Frontal cortex (tissue), 4 donors: ENCODE measurements around the gene RPL37A. TPM values are rescaled to one million over a fixed set of nuclear protein-coding genes. Genes with fewer than 3 reads are reported as not detected.
"Not testable (repeated sequence)": the region's sequence is repeated elsewhere in the genome, so short reads cannot be mapped to it uniquely, and the experiment has no call there.

Experiments used
- DNase-seq, 2 donors: peaks; one replicate each; pipeline ENCODE4 v3.0.0; 2012; ENCODE audit warnings: low spot score in 2 of 2
- FAIRE-seq: peaks from 2 replicates; lab custom pipeline; 2012; peaks lifted over from hg19 to GRCh38; lab: Jason Lieb, UNC
- total RNA-seq: library from RNA; depleted of rRNA; stranded (reverse); fragments of >200 nt; gene quantifications from one replicate; pipeline ENCODE4 v1.2.3, GENCODE V29; 2014
- donor health status: control.
- donor health status: control.
- donor health status: control.

Gene RPL37A
- total RNA-seq, 1 donor from 2014 or later, result 3,585 TPM

DNA sequence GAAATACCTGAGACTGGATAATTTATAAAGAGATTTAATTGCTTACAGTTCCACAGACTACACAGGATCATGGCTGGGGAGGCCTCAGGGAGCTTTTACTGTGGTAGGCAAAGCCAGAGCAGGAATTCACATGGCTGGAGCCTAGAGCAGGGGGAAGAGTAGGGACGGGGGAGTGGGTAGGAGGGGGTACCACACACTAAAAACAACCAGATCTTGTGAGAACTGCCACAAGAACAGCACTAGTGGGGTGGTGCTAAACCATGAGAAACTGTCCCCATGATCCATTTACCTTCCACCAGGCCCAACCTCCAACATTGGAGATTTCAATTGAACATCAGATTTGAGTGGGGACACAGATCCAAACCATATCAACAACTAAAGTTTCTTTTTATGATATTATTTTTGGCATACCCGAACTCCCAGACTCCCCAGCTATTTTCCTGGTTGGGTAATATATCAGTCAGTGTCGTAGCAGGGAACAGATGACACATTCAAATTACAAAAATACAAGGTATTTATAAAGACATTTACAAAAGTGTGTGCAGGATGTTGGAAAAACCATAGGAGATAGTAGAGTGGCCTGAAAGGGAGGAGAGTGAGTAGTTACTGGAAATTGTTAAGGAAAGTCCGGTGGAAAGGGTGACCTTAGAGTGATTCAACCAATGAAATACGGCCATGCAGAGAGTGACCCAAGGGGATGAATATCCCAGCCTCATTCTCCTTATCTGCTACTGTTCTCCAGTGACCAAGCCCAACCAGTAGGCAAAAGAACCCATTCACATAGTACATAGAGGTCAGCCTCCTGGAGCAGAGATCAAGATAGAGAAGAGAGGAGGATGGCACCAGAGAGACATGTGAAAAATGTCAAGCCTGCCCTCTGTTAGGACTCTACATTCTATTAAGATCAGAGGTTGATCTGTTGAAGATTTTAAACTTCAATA, 8.8 kb downstream of the RPL37A start:
- FAIRE-seq (no peak), DNase-seq (no peak)

DNA sequence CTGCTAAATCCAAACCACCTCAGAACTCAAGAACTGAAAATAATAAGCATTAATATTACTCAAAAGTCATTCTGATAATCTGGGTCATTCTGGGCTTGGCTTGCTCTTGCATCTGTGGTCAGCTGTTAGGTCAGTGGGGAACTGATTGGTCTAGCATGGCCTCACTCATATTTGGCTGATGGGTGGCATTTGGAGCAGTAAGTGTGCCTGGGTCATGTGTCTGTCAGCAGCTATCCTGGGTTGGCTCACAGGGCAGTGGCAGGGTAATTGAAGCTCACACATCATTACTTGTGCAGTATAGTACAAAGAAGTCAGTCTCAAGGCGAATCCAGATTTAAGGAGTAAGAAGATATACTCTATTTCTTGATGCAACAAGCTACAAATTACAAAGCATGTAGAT, 9.6 kb downstream of the RPL37A start:
- no peak for FAIRE-seq
- DNase-seq, result no peak

DNA sequence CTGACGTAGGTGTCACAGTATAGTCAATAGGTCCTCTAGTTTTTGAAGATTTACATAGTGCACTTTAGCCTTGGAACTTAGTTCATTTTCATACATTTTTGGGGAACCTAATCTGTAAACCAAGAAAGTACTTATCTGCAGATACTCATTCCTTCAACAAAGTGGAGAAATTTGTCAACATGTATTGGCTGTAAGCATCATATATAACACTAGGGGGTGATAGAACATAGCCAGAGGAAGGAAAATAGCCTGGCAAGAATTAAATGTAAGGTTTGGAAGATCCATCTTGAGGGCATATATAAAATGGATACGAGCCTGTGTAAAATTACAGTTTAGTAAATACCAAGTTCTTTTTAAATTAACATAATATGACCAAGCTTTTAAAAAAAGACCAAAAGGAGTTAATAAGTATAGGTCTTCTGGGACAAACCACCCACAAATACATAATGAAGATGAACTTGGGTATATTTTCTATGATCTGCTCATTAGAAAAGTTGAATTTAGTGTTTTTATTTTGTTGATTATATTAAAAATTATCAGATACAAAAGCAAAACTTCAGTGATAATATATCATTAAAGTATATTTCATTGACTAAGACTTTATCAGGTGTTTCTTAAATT, 18.2 kb downstream of the RPL37A start:
- FAIRE-seq (no peak), DNase-seq (peak in 1 of 2 donors; percentile 38)

DNA sequence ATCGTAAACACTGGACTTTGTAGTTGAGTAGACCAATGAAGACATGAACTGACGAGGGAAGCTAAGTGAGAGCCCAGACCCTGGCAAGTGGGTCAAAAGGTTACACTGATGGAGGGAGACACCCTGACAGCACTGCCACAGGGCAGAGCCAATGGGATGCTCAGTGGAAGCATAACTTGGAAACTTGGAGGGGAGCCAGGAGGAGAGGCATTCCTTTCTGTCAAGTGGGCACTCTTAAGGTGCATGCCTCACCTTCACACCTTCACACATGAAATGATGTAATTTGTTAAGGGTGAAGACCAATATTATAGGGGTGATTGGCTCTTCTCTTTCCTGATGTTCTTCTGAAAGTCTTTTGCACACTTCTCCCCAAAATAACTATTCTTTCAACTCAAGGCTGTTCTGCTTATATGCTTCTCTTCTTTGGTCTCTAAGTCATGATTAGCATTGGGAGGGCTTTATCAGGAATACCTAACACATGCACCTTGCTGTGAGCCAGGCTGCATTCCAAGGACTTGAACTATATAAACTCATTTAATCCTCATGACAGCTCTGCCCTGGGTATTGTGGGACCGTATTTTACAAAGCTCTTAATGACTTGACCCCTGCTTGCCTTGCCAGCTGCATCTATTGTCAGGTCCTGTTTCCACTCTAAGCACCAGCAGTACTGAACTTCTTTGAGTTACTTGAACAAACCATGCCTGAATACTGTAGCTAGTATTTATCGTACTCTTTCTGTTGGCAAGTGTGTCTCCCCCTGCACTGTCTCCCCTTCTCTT, 19.0 kb downstream of the RPL37A start:
- DNase-seq (no peak), FAIRE-seq (no peak)

DNA sequence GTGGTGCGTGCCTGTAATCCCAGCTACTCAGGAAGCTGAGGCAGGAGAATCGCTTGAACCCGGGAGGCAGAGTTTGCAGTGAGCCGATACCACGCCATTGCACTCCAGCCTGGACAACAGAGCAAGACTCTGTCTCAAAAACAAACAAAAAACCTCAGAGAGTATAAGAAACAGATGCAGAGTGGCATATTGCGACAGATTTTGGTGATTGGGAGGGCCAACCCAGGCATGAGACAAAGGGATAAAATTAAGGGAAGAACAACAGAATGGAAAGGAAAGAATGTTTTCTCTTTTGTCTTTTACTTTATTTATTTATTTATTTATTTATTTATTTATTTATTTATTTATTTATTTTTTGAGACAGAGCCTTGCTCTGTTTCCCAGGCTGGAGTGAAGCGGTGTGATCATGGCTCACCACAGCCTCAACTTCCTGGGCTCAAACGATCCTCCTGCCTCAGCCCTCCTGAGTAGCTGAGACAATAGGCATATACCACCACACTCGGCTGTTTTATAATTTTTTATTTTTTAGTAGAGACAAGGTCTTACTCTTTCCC, 20.0 kb downstream of the RPL37A start:
- not testable (repeated sequence) for FAIRE-seq, DNase-seq

DNA sequence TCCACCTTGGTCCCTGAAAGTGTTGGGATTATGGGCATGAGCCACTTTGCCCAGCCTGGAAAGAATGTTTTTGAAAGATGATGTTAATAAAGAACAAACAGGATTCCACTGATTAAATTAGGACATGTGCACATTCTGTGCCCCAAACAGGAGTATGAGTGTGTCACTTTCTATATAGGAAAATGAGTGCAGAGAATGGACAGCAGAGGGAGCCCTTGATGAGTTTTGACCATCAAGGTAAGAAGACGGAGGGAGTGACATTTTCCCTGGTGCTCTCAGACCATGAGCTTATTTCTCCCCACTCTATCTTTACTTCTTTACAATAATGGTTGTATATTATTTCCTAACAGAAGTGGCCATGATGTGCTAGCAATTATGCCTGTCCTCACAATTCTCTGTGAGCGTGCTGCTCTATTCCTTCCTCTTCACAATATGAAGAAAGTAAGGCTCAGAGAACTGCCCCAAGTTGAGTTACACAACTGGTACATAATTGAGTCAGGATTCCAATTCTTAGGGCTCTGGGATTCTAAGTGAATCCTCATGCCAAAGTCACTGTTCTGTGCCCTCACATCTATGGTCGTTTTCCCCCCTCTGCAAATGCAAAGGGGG, 20.6 kb downstream of the RPL37A start:
- FAIRE-seq, result no peak

DNA sequence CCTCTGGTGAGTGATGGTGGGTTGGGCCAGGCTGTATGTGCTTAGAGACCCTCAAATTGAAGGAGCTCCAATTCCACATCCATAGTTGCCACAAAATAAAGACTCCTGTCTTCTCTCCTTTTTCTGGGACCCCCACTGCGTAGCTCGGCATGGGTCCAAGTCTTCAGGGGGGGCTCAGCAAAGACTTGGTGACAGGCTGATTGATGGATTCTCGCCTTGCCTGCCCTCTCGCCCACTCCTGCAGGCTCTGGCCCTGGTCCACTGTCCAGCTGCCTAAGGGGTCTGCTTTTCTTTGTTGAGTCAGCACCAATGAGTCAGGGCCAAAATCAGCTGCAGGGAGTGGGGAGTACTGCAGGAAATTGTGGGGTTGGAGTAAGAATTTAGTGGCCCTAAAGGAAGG, 21.5 kb downstream of the RPL37A start:
- no peak for FAIRE-seq
- DNase-seq, result no peak

More for the DNA sequence above, 20.6 kb downstream of the RPL37A start:
- peak in 1 of 2 donors; percentile 47 for DNase-seq

DNA sequence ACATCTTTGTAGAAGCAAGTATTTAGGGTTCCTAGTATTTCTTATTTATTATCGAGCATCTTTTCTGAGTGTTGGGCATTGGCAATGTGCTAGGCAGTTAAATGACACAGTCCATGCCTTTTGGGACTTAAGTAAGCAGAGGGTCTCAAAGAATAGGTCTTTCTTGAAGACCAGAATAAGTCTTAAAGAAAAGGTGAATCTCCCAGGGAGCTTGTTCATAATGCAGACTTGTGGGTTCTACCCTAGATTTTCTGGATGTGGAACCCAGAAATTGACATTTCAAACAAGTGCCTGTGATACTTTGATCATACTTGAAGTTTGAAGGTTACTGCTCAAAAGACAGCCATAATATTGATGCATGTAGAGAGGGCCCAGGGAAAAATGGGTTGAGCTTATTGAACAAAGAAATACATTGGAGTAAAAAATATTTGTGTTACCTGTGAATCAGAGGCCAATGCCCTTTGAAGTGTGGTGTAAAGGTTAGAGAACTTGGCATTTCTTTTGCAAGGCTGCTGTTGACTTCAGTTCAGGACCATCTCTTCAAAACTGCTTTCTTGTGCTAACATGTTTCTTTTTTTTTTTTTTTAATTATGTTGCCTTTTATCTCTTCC, 24.4 kb downstream of the RPL37A start:
- FAIRE-seq, result no peak
- no peak for DNase-seq

DNA sequence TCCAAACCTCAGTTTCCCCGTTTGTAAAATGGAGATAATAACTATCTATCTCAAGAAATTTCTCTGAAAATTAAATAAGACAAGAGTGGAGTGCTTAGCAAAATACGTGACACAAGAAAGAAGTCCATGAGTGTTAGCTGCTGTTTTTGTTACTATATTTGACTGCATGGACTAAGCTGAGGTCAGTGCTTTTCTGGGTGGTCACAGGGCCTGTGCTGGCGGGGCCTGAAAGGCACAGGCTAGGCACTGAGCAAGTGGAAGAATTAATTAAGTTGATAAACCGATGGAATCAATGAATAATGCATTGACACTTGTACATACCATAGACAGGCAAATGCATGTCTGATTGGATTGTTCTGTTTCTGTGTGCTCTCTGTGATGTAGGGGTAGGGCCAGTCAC, 27.3 kb downstream of the RPL37A start:
- FAIRE-seq (no peak), DNase-seq (no peak)

DNA sequence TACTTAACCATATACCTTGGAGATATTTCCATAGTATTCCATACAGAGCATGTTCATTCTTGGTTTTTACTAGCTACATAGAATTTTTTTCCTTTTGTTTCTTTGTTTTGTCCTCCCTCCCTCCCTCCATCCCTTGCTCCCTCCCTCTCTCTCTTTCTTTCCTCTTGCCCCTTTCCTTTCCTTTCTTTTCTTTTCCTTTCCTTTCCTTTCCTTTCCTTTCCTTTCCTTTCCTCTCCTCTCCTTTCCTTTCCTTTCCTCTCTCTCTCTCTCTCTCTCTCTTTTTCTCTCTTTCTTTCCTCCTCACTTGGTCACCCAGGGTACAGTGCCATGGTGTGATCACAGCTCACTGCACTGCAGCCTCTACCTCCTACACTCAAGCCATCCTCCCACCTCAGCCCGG, 28.3 kb downstream of the RPL37A start:
- DNase-seq, result no peak
- FAIRE-seq, result no peak

DNA sequence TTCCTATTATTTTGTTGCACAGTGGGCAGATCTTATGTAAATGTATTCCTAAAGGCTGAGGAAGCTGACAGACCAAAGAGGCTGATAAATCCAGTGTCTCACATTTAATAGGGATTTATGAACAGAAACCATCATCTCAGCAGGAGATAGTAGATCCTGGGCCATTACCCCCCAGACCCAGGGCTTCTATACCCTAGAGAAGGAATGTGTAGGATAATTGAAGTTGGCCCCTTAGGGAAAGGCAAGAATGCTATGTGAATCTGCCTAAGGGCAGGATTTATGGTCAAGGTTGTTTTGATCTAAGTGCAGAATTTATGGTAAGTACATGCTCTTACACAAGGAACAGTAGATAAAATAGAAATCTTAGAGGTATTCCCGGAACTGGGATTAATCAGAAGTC, 29.0 kb downstream of the RPL37A start:
- DNase-seq, result no peak
- FAIRE-seq, result no peak

DNA sequence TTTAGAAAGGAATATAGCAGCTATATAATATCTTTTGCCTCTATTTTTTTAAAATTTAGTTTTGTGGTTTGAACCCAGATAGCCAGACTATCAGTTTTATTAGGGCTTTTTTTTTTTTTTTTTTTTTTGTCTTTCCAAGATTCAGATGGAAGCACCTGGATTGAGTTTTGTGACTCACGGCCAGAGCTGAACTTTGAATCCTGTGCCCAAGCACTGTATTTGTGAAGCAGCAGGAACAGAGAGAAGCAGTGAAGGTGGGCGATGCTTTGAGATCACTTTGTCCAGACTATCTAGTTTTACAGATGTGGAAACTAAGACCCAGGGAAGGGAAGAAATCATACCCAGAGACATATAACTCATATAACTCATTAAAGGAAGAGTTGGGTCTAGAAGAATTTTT, 33.9 kb downstream of the RPL37A start:
- no peak for DNase-seq
- FAIRE-seq, result no peak

DNA sequence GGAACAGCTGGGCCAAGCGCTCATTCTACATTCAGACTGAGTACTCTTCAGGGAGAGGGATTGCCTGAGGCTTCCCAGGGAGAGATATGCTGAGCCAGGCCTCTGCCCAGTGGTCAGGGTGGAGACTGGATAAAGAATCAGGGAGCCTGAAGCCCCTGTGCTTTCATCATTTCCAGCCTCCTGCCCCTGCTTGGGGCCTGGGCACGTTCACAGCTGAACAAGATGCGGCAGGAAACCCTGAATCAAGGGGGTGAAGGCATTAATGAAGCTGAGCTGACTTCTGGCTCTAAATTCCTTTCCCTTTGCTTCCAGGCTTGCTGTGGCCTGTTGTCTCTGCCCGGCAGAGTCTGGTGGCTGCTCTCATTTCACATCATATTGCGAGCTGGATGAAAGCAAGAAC, 35.0 kb downstream of the RPL37A start:
- DNase-seq (no peak), FAIRE-seq (no peak)

DNA sequence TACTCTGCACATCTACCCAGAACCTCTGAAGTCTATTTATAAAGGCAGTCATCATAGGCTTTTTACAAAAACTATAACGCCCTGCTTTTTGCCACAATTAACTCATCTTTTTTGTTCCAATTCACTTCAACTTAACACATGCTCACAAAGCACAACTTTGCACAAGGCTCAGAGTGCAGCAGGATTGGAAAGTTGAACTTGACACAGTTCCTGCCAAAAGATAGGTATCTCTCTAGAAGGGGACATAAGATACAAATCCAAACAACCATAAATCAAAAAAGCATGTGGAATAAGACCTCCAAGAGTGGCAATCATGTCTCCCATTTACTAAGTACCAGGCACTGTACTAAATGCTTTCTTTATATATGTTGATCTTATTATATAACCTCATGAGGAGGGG, 36.2 kb downstream of the RPL37A start:
- DNase-seq (no peak), FAIRE-seq (no peak)

DNA sequence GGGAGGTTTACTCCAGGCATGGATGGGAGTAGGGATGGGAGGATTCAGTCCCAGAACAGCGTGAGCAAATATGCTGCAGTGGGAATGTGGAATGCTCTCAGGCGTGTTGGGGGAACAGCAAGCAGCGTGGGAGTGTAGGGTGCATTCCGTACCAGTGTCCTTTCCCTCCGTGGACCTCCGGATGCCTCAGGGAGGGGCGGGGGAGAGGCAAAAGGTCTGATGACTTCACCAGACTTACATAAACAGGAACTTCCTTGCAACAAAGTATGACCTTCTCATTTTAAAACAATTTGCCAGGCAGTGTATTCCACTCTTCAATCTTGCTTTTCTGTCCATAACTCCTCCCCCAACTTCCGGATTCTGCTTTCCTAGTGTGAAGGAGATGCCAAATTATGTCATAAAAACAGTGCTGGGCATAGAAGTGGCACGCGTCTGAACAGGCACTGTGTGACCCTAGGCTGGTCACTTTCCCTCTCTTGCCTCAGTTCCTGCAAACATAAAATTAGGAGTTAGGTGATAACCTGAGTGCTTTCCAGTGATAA, 36.9 kb downstream of the RPL37A start:
- no peak for FAIRE-seq
- DNase-seq, result no peak

DNA sequence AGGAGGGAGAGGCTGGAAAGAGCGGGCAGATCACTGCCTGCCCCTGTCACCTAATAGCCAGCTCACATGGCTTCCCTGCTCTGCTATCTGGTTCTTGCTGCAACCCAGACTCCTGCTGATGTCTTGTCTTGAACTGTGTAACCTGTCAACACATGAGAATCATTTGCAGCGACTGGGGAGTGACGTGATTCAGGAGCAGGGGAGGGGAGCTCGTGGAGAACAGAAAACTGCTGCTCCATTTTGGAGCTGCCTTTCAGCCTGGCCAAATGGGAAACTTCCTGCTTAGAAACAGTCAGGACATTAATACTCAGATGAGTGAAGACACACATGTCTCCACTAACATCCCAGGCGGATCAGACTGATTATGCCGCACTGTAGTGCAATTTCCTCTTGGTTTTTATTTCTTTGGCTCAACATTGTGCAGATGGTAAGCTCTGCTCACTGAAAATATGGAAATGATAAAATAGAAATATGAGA, 38.1 kb downstream of the RPL37A start:
- FAIRE-seq (no peak), DNase-seq (no peak)

DNA sequence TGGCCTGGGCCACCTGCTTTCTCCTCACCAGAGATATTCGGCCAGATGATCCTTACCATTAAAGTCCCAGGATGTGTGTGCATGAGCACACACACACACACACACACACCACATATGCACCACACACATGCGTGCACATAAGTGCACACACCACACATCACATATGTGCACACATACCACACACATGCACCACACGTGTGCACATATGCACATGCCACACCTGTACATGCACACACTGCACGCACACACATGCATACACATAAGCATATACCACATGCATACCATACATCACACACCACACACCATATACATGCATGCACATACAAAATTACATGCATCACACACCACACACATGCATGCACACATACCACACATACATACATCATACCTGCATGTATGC, 38.7 kb downstream of the RPL37A start:
- no peak for DNase-seq
- FAIRE-seq, result no peak

DNA sequence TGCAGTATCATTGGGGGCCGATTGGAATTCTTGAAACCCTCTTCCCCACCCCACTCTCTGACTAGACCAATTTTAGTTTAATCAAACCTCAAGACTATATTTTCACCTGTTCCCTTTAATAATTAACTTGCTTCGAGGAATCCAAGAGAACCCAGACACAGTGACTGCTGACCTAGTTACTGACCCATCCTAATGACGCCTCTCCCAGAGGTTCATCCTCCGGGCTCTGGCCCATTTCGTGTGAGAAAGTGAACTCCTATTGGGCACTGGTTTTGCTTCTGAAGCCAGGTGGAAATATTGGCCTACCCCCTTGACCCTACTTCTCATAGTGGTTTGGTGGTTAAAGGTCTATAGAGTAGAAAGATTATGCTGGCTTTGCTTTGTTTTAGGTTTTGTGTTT, 39.9 kb downstream of the RPL37A start:
- FAIRE-seq, result no peak
- no peak for DNase-seq

DNA sequence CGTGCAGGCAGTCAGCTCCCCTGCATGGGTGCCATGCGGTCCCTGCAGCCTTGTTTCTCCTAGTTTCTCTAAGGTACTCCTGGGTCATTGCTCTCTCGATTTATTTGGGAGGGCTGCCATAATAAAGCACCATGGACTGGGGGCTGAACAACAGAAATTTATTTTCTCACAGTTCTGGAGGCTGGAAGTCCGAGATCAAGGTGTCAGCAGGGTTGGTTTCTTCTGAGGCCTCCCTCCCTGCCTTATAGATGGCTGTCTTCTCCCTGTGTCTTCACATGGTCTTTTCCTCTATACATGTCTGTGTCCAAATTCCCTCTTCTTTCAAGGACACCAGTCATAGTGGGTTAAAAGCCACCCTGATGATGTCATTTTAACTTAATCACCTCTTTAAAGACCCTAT, 40.5 kb downstream of the RPL37A start:
- DNase-seq (no peak), FAIRE-seq (no peak)
